ENCODE data around the gene HSPB8. TPM values are rescaled to one million over a fixed set of nuclear protein-coding genes. Genes with fewer than 3 reads are reported as not detected.

The HSPB8 gene
- total RNA-seq, 1 donor: 2.9 TPM

DNA sequence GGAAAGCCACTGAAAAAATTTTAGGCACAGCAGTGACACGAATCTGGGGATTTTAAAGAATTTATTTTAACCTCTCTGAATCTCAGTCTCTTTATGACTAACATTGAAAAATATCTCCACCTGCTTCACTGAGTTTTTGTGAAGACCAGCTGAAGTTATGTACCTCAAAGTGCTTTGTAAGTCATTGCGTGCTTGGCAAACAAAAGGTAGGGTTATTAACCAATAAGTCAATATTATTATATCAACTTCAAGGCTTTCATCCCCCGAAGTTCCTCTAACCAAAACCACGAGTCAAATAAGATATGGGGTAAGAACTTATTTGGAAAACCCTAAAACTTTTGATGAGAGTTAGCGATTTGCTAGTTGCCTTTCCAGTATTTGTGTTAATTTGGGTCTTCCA, 62.3 kb downstream of the HSPB8 start:
- no peaks in the 10 kb centered on the region for H3K36me3 ChIP-seq (ENCODE audit: insufficient read depth, low read length)
- no peak overlapping the region for H3K4me2 ChIP-seq (ENCODE audit: insufficient read depth, low read length)
- no peak for TF ChIP-seq CTCF (IDR thresholded peaks at IDR 0.05; ENCODE audit: extremely low read depth, low read depth, low read length)
- no peak overlapping the region for H3K4me3 ChIP-seq (ENCODE audit: insufficient read depth, low read length)
- no peak for DNase-seq (ENCODE audit: insufficient read length, low spot score, missing footprints)
- no peaks in the 10 kb centered on the region for H3K79me2 ChIP-seq (ENCODE audit: insufficient read depth, low read length)
- no peak overlapping the region for H3K27ac ChIP-seq (ENCODE audit: low read depth, low read length)
- no peaks in the 10 kb centered on the region for H3K27me3 ChIP-seq (ENCODE audit: insufficient read depth, low read length)
- H4K20me1 ChIP-seq (ENCODE audit: insufficient read depth, low read length): no peaks in the 10 kb centered on the region
- H2AFZ ChIP-seq (ENCODE audit: low read length): no peak overlapping the region
- H3K9me3 ChIP-seq (ENCODE audit: low read depth, low read length): no peaks in the 10 kb centered on the region
- H3K4me1 ChIP-seq (ENCODE audit: insufficient read depth, low read length): no peaks in the 10 kb centered on the region

DNA sequence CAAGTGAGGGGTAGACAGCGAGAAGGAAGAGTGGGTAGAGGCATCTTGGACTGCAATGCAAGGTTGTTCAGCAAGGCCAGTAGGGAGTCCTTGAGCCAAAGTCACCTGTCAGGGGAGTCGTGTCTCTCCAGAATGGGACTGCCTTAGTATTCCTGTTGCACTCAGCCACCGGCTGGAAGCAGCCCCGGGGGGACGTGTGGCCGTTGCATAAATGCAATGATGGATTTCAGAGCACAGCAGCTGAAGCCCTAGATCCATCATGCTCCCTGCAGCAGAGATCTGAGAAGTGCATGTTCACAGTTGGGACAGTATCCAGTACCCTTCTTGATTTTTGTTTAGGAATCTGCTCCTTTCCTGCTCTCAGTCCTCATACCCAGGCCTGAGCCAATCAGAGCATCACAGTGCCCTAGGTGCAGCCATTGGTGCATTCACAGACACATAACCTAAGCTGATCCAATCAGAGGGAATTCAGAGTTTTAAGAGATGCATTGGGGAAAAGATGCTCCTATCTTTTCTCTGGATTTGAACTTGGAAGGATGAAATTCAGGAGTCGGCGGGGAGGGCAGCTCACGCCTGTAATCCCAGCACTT, 62.9 kb downstream of the HSPB8 start:
- Histone ChIP-seq H4K20me1 (ENCODE audit: insufficient read depth, low read length) (no peaks in the 10 kb centered on the region), H2AFZ (ENCODE audit: low read length) (no peak overlapping the region), H3K4me3 (ENCODE audit: insufficient read depth, low read length) (no peak overlapping the region), H3K27me3 (ENCODE audit: insufficient read depth, low read length) (no peaks in the 10 kb centered on the region), H3K4me1 (ENCODE audit: insufficient read depth, low read length) (no peaks in the 10 kb centered on the region), H3K4me2 (ENCODE audit: insufficient read depth, low read length) (no peak overlapping the region), H3K79me2 (ENCODE audit: insufficient read depth, low read length) (no peaks in the 10 kb centered on the region), H3K36me3 (ENCODE audit: insufficient read depth, low read length) (no peaks in the 10 kb centered on the region), H3K9me3 (ENCODE audit: low read depth, low read length) (no peaks in the 10 kb centered on the region), H3K27ac (ENCODE audit: low read depth, low read length) (no peak overlapping the region)
- DNase-seq (ENCODE audit: insufficient read length, low spot score, missing footprints): no peak
- no peak for TF ChIP-seq CTCF (IDR thresholded peaks at IDR 0.05; ENCODE audit: extremely low read depth, low read depth, low read length)

Other genes starting within 250 kb of the HSPB8 start
- not detected in 2 replicates for gene SRRM4, start 197.4 kb upstream of the HSPB8 start, total RNA-seq
- not detected in 2 replicates for gene CCDC60, start 155.8 kb downstream of the HSPB8 start, total RNA-seq

All from osteoblast (primary cell).